Suprapubic skin (tissue), 4 donors: ENCODE results near the gene TMEM106A. TPM values are rescaled to one million over a fixed set of nuclear protein-coding genes. Genes with fewer than 3 reads are reported as not detected.

Experiments used
- DNase-seq, 2 donors: peaks; one replicate each; pipeline ENCODE4 v3.0.0-alpha.2; 2019; ENCODE audit warnings: low spot score in 2 of 2
- H3K27ac ChIP-seq: fragments of 200-600 bp; sonication (generic); one replicate; pipeline ENCODE4 v1.5.1; 2019
- H3K27me3 ChIP-seq: fragments of 200-600 bp; sonication (generic); one replicate; pipeline ENCODE4 v1.5.1; 2019
- H3K36me3 ChIP-seq: fragments of 200-600 bp; sonication (generic); one replicate; pipeline ENCODE4 v1.5.1; 2019
- H3K4me1 ChIP-seq: fragments of 200-600 bp; sonication (generic); one replicate; pipeline ENCODE4 v1.5.1; 2019
- H3K4me3 ChIP-seq: fragments of 200-600 bp; sonication (generic); one replicate; pipeline ENCODE4 v1.5.1; 2019; ENCODE audit warnings: mild to moderate bottlenecking
- H3K9me3 ChIP-seq: fragments of 200-600 bp; sonication (generic); one replicate; pipeline ENCODE4 v1.5.1; 2019
- CTCF ChIP-seq, 2 donors: fragments of 200-600 bp in 1 of 2; fragments of 450-650 bp in 1 of 2; sonication (generic) in 1 of 2; IDR thresholded peaks; one replicate each; pipeline ENCODE4 v1.5.1; 2016 to 2019; ENCODE audit warnings: antibody characterized with exemption in 2 of 2, mild to moderate bottlenecking in 1 of 2, moderate library complexity in 1 of 2
- EP300 ChIP-seq: sonication (generic); formaldehyde crosslinking; IDR thresholded peaks from one replicate; pipeline ENCODE4 v1.6.1; 2017; ENCODE audit warnings: antibody characterized with exemption
- POLR2A ChIP-seq, 2 donors: fragments of 450-650 bp; IDR thresholded peaks; one replicate each; pipeline ENCODE4 v1.6.1; 2017; ENCODE audit warnings: antibody characterized with exemption in 2 of 2, mild to moderate bottlenecking in 2 of 2, moderate library complexity in 2 of 2
- POLR2AphosphoS5 ChIP-seq, 3 donors: sonication (generic); formaldehyde crosslinking; IDR thresholded peaks; one replicate each; pipeline ENCODE4 v1.6.1; 2017; ENCODE audit warnings: antibody characterized with exemption in 3 of 3
- WGBS: methylation state at CpG from one replicate; pipeline ENCODE4 v1.1.5; 2018; 5-methylcytosine and 5-hydroxymethylcytosine counted together
- total RNA-seq, 4 donors: library from RNA; depleted of rRNA; stranded (reverse); fragments of >200 nt; gene quantifications; one replicate each; pipeline ENCODE4 v1.1.0, GENCODE V29; 2016

TMEM106A gene
- total RNA-seq, 4 donors from 2014 or later: 1.2 to 3.5 (median 1.9) TPM

- Histone ChIP-seq H3K27me3 (no peaks in the 10 kb centered on the region), H3K36me3 (peaks cover 26% of the 10 kb centered on the region), H3K9me3 (no peaks in the 10 kb centered on the region), H3K4me1 (peaks cover 10% of the 10 kb centered on the region), H3K27ac (no peak overlapping the region), H3K4me3 (no peak overlapping the region)
- DNase-seq: peak in 1 of 2 donors; percentile 44
- TF ChIP-seq CTCF (IDR thresholded peaks at IDR 0.05) (no peak), POLR2AphosphoS5 (IDR thresholded peaks at IDR 0.05) (no peak), POLR2A (IDR thresholded peaks at IDR 0.05) (no peak)
- WGBS: 100% methylated on average over 2 of the region's 2 CpGs
Measured at GRCh38 chr17:43217614-43218087, 6.0 kb downstream of the TMEM106A start.

DNA sequence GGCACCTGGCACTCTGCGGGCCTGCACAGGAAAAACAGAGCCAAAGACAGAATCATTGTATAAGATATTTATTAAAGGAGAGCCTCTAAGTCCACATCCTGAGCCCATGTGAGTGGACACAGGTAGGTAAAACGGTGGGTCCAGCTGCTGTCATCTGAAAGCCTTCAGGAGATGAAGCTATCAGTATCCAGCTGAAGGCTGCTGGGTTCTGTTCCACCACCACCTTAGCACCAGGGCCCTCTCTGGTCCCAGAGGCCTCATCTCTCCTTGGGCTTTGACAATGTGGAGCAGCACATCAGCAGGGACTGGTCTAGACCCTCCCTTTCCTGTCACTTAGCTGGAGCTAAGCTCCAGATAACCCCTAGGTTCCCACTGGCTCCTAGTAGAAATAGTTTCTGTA lies 7.3 kb downstream of the TMEM106A start:
- WGBS: 95% methylated on average over 2 of the region's 2 CpGs
- Histone ChIP-seq H3K4me1 (no peaks in the 10 kb centered on the region), H3K4me3 (no peak overlapping the region), H3K9me3 (no peaks in the 10 kb centered on the region), H3K27me3 (no peaks in the 10 kb centered on the region), H3K27ac (no peak overlapping the region), H3K36me3 (peaks cover 26% of the 10 kb centered on the region)
- peak in 1 of 2 donors; percentile 47 for DNase-seq
- no peak for TF ChIP-seq POLR2A (IDR thresholded peaks at IDR 0.05)
- TF ChIP-seq POLR2AphosphoS5 (IDR thresholded peaks at IDR 0.05): no peak
- no peak for TF ChIP-seq EP300
- no peak for TF ChIP-seq CTCF (IDR thresholded peaks at IDR 0.05)

DNA sequence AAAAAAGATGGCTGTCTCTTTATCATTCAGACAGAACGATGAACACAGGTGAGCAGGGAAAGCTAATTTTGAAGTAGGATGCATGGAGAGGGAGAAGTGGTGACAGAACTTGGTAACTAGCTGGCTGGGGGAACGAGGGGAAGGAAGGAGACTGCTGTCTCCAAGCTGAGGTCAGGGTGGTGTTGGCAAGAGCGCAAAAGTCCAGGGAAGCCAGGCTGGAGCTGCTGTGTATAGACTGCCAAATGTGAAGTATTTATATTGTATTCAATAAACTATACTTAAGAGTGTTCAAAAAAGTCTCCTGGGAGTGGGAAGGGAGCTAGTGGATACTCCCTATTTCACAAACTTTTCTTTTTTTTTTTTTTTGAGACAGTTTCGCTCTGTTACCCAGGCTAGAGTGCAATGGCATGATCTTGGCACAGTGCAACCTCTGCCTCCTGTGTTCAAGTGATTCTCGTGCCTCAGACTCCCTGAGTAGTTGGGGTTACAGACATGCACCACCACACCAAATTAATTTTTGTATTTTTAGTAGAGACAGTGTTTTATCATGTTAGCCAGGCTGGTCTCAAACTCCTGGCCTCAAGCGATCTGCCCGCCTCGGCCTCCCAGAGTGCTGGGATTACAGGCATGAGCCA lies 8.2 kb downstream of the TMEM106A start:
- Histone ChIP-seq H3K4me1 (no peaks in the 10 kb centered on the region), H3K4me3 (no peak overlapping the region), H3K27me3 (no peaks in the 10 kb centered on the region), H3K36me3 (peaks cover 26% of the 10 kb centered on the region), H3K27ac (no peak overlapping the region), H3K9me3 (no peaks in the 10 kb centered on the region)
- peak in 1 of 2 donors; percentile 12 for DNase-seq
- TF ChIP-seq POLR2A (IDR thresholded peaks at IDR 0.05) (no peak), EP300 (no peak), POLR2AphosphoS5 (IDR thresholded peaks at IDR 0.05) (no peak), CTCF (IDR thresholded peaks at IDR 0.05) (no peak)
- 81% methylated on average over 8 of the region's 8 CpGs for WGBS

- no peak overlapping the region for H3K4me3 ChIP-seq
- 89% methylated on average over 9 of the region's 9 CpGs for WGBS
- DNase-seq: peak in 1 of 2 donors; percentile 44
- peaks cover 24% of the 10 kb centered on the region for H3K36me3 ChIP-seq
- H3K27me3 ChIP-seq: no peaks in the 10 kb centered on the region
- no peaks in the 10 kb centered on the region for H3K9me3 ChIP-seq
- H3K4me1 ChIP-seq: no peaks in the 10 kb centered on the region
- H3K27ac ChIP-seq: no peak overlapping the region
- TF ChIP-seq EP300: no peak
- no peak for TF ChIP-seq CTCF (IDR thresholded peaks at IDR 0.05)
- no peak for TF ChIP-seq POLR2AphosphoS5 (IDR thresholded peaks at IDR 0.05)
- TF ChIP-seq POLR2A (IDR thresholded peaks at IDR 0.05): no peak
Measured at GRCh38 chr17:43220511-43221125, 8.9 kb downstream of the TMEM106A start.

DNA sequence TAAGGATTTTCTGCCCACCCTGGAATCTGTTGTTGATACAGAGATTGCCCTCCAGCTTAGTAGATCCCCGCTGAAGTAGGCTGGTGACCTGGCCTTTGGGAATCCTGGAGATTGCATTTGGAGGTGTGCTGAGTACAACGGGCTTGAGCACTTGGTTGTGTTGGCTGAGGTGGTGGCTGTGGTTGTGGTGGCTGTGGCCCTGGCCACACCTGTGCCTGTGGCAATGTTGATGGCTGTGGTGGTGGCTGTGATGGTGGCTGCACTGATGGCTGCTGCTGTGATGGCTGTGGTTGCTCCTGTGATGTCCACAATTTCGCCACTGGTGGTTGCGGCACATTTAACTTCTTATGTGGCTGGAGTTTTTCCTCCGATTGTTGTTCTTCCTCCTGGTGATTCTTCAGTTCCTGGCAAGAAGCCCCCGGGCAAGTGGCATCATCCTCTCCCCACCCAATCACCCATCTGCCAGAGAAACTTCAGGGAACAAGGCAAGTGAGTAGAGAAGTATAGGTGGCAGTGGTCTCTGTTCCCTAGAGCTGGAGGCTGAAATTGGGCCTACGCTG lies 12.6 kb downstream of the TMEM106A start:
- Histone ChIP-seq H3K4me3 (no peak overlapping the region), H3K27me3 (no peaks in the 10 kb centered on the region), H3K36me3 (peaks cover 4% of the 10 kb centered on the region), H3K4me1 (no peaks in the 10 kb centered on the region), H3K27ac (no peak overlapping the region), H3K9me3 (no peaks in the 10 kb centered on the region)
- 75% methylated on average over 3 of the region's 7 CpGs for WGBS
- TF ChIP-seq POLR2AphosphoS5 (IDR thresholded peaks at IDR 0.05): no peak
- TF ChIP-seq EP300: no peak
- peak; percentile 32 to 44 for DNase-seq
